K562 (cell line): ENCODE measurements around the gene RGS9BP. TPM values are rescaled to one million over a fixed set of nuclear protein-coding genes. Genes with fewer than 3 reads are reported as not detected.

Experiments used
- BRD4 ChIP-seq: fragments of 200-600 bp; sonication (generic); IDR thresholded peaks from 2 replicates; pipeline ENCODE4 v1.6.1; 2017; ENCODE audit warnings: inconsistent platforms
- CREM ChIP-seq: IDR thresholded peaks from 2 replicates; pipeline ENCODE4 v1.6.1; 2014; ENCODE audit warnings: antibody characterized with exemption, low read depth
- DIDO1 ChIP-seq: fragments of 450-650 bp; IDR thresholded peaks from 2 replicates; pipeline ENCODE4 v1.6.1; 2016; ENCODE audit warnings: low read depth, missing biosample characterization, missing genetic modification characterization
- DPF2 ChIP-seq: fragments of 450-650 bp; IDR thresholded peaks from 2 replicates; pipeline ENCODE4 v1.6.1; 2016
- FOXK2 ChIP-seq, 2 experiments: fragments of 450-650 bp; IDR thresholded peaks in 1 of 2; conservative IDR thresholded peaks in 1 of 2; 2 replicates each; pipeline ENCODE4 v1.6.1; 2016; ENCODE audit warnings: low read depth in 2 of 2, mild to moderate bottlenecking in 1 of 2
- GABPB1 ChIP-seq: sonication (generic); formaldehyde crosslinking; IDR thresholded peaks from 2 replicates; pipeline ENCODE4 v1.8.0; 2022; ENCODE audit warnings: mild to moderate bottlenecking, missing genetic modification reagents
- HDAC2 ChIP-seq: fragments of 450-650 bp; IDR thresholded peaks from 2 replicates; pipeline ENCODE4 v1.6.1; 2016; ENCODE audit warnings: mild to moderate bottlenecking
- HNRNPLL ChIP-seq: fragments of 200-400 bp; formaldehyde crosslinking; IDR thresholded peaks from 2 replicates; pipeline ENCODE4 v1.6.1; 2017; ENCODE audit warnings: low read length, low read depth, mild to moderate bottlenecking; ENCODE audit not compliant: poor library complexity, severe bottlenecking
- MTA1 ChIP-seq: fragments of 450-650 bp; IDR thresholded peaks from 2 replicates; pipeline ENCODE4 v1.6.1; 2017; ENCODE audit warnings: borderline replicate concordance
- RB1 ChIP-seq: fragments of 450-650 bp; IDR thresholded peaks from 2 replicates; pipeline ENCODE4 v1.6.1; 2017; ENCODE audit warnings: low read depth, mild to moderate bottlenecking
- SIN3A ChIP-seq, 2 experiments: fragments of 150-350 bp in 1 of 2; IDR thresholded peaks; 2 replicates each; pipeline ENCODE4 v1.6.1; 2011 to 2016; ENCODE audit warnings: borderline replicate concordance in 2 of 2, low read depth in 2 of 2, low read length in 2 of 2, mild to moderate bottlenecking in 2 of 2, moderate library complexity in 2 of 2; ENCODE audit not compliant: control insufficient read depth in 1 of 2
- STAT5B ChIP-seq: fragments of 250-450 bp; sonication (Bioruptor Pico); IDR thresholded peaks from 2 replicates; pipeline ENCODE4 v1.8.0; 2021; ENCODE audit warnings: mild to moderate bottlenecking, inconsistent platforms
- STAT6 ChIP-seq: sonication (generic); formaldehyde crosslinking; IDR thresholded peaks from 2 replicates; pipeline ENCODE4 v1.8.1; 2023; ENCODE audit warnings: mild to moderate bottlenecking, missing genetic modification reagents
- SUPT5H ChIP-seq: fragments of 450-650 bp; IDR thresholded peaks from 2 replicates; pipeline ENCODE4 v1.6.1; 2016
- TAF1 ChIP-seq: IDR thresholded peaks from 2 replicates; pipeline ENCODE4 v1.6.1; 2011; ENCODE audit warnings: mild to moderate bottlenecking, low read length, moderate library complexity; ENCODE audit not compliant: insufficient read depth, control insufficient read depth, severe bottlenecking; ENCODE audit errors: extremely low read depth
- TAF15 ChIP-seq: fragments of 200-400 bp; formaldehyde crosslinking; IDR thresholded peaks from 2 replicates; pipeline ENCODE4 v1.6.1; 2017; ENCODE audit warnings: mild to moderate bottlenecking, low read depth, low read length, moderate library complexity
- TAF7 ChIP-seq: fragments of 450-650 bp; IDR thresholded peaks from 2 replicates; pipeline ENCODE4 v1.6.1; 2016; ENCODE audit warnings: missing genetic modification characterization, missing compliant biosample characterization
- TBP ChIP-seq: optimal IDR thresholded peaks from 2 replicates; pipeline ENCODE3; 2011; ENCODE audit warnings: low read depth, low read length, improper control_type of control experiment
- TEAD1 ChIP-seq, 2 experiments: fragments of 450-650 bp in 1 of 2; sonication (generic) in 1 of 2; formaldehyde crosslinking; IDR thresholded peaks; 2 replicates each; pipeline versions ENCODE4 v1.4.0 to v1.8.0; 2020 to 2022; ENCODE audit warnings: mild to moderate bottlenecking in 2 of 2, missing genetic modification reagents in 1 of 2
- TOE1 ChIP-seq, 2 experiments: fragments of 450-650 bp in 1 of 2; sonication (generic) in 1 of 2; formaldehyde crosslinking in 1 of 2; IDR thresholded peaks; 2 replicates each; pipeline versions ENCODE4 v1.7.1 to v1.8.0; 2016 to 2022; ENCODE audit warnings: borderline replicate concordance in 2 of 2, mild to moderate bottlenecking in 2 of 2, antibody characterized with exemption in 1 of 2, inconsistent platforms in 1 of 2, low read depth in 1 of 2, missing genetic modification reagents in 1 of 2, moderate library complexity in 1 of 2
- ZBED1 ChIP-seq: IDR thresholded peaks from 2 replicates; pipeline ENCODE4 v1.6.1; 2014
- ZC3H4 ChIP-seq: sonication (generic); formaldehyde crosslinking; IDR thresholded peaks from 2 replicates; pipeline ENCODE4 v1.9.0; 2021; ENCODE audit warnings: missing genetic modification reagents, borderline replicate concordance
- ZNF263 ChIP-seq: sonication (generic); formaldehyde crosslinking; IDR thresholded peaks from 2 replicates; pipeline ENCODE4 v1.8.0; 2022; ENCODE audit warnings: mild to moderate bottlenecking, missing genetic modification reagents, borderline replicate concordance
- ZNF316 ChIP-seq: fragments of 450-650 bp; IDR thresholded peaks from 2 replicates; pipeline ENCODE4 v1.6.1; 2016
- ZNF41 ChIP-seq: fragments of 250-450 bp; sonication (Bioruptor Pico); conservative IDR thresholded peaks from 2 replicates; pipeline ENCODE4 v1.4.0; 2020; ENCODE audit warnings: mild to moderate bottlenecking
- polyA plus RNA-seq, 8 experiments: library from polyadenylated mRNA; depleted of rRNA in 4 of 8; stranded (reverse) in 5 of 8; unstranded in 3 of 8; fragments of >200 nt; fragmentation: Nextera tagmentation in 2 of 8; fragmentation: Illumina TruSeq in 1 of 8; extraction: Ambion mirVana in 2 of 8; extraction: Trizol in 1 of 8; gene quantifications; 2 replicates each; pipeline versions ENCODE4 v1.2.1 to v1.2.3, GENCODE V29; 2011 to 2014; ENCODE audit warnings: inconsistent platforms in 1 of 8, missing spikeins in 1 of 8
- total RNA-seq, 7 experiments: library from RNA; depleted of rRNA in 6 of 7; stranded (reverse); fragments of >200 nt in 6 of 7; fragmentation: Illumina TruSeq in 2 of 7; extraction: Trizol in 2 of 7; gene quantifications; 2 replicates each; pipeline versions ENCODE4 v1.2.1 to v1.2.3, GENCODE V29; 2011 to 2021; ENCODE audit warnings: low replicate concordance in 1 of 7
- TF ChIP-seq, protein P1 (sequence below), 2 experiments: IDR thresholded peaks; 2 replicates each; pipeline ENCODE4 v1.6.1; 2011; ENCODE audit warnings: borderline replicate concordance in 1 of 2, control low read depth in 1 of 2, low read depth in 1 of 2, low read length in 1 of 2, mild to moderate bottlenecking in 1 of 2, mixed read lengths in 1 of 2, moderate library complexity in 1 of 2; ENCODE audit not compliant: insufficient read depth in 1 of 2, insufficient read length in 1 of 2, poor library complexity in 1 of 2, severe bottlenecking in 1 of 2; ENCODE audit errors: extremely low read depth in 1 of 2

RGS9BP gene
- total and polyA plus RNA-seq, 9 of the 15 experiments (the other 6 are each of a cell fraction or from before 2014, with no cell fraction given), result 0.03 to 1.3 (median 0.49) TPM

- TF ChIP-seq SIN3A (IDR thresholded peaks at IDR 0.05; ENCODE audit: borderline replicate concordance in 2 of 2, control insufficient read depth in 1 of 2, low read depth in 2 of 2, low read length in 2 of 2), result peak in 1 of 2 experiments; percentile 71; a peak in 1 of 4 replicates
- TF ChIP-seq SUPT5H, result peak; percentile 77
- no peak for TF ChIP-seq BRD4
- no peak for TF ChIP-seq TAF15
- peak; percentile 10 for TF ChIP-seq HNRNPLL
- TF ChIP-seq DPF2, result peak; percentile 57
- no peak for TF ChIP-seq TAF7 (tag)
- TF ChIP-seq TBP, result peak; percentile 89
- no peak for TF ChIP-seq STAT5B
- TF ChIP-seq ZNF316, result no peak
- TF ChIP-seq TOE1 (IDR thresholded peaks at IDR 0.05; ENCODE audit: borderline replicate concordance), result peak; percentile 52; the same call in 1 of the 2 replicates
- no peak for TF ChIP-seq TOE1 (CRISPR knock-in tag; IDR thresholded peaks at IDR 0.05; ENCODE audit: borderline replicate concordance, low read depth)
- TF ChIP-seq FOXK2 (conservative IDR thresholded peaks at IDR 0.05 in 1 of 2, IDR thresholded peaks at IDR 0.05 in 1 of 2; ENCODE audit: low read depth in 2 of 2), result peak in 1 of 2 experiments; percentile 23; a peak in 1 of 4 replicates
- TF ChIP-seq RB1, result 0 out of 2 replicates have a peak, but pooled peaks have one; percentile 52
- peak; percentile 41; the same call in 1 of the 2 replicates for TF ChIP-seq GABPB1 (CRISPR knock-in tag)
- no peak for TF ChIP-seq ZNF41
- TF ChIP-seq MTA1, result no peak; the same call in 1 of the 2 replicates
- peak; percentile 77 for TF ChIP-seq HDAC2
- TF ChIP-seq CREM, result peak; percentile 77
- peak in 1 of 2 experiments; percentile 23; a peak in 2 of 4 replicates for TF ChIP-seq TEAD1 (CRISPR knock-in tag; IDR thresholded peaks at IDR 0.05)
- TF ChIP-seq ZBED1, result peak; percentile 69; the same call in 1 of the 2 replicates
- no peak; the same call in 1 of the 2 replicates for TF ChIP-seq DIDO1 (tag)
- TF ChIP-seq, protein P1, sequence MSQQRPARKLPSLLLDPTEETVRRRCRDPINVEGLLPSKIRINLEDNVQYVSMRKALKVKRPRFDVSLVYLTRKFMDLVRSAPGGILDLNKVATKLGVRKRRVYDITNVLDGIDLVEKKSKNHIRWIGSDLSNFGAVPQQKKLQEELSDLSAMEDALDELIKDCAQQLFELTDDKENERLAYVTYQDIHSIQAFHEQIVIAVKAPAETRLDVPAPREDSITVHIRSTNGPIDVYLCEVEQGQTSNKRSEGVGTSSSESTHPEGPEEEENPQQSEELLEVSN (IDR thresholded peaks at IDR 0.05; ENCODE audit: borderline replicate concordance in 1 of 2, extremely low read depth in 1 of 2, insufficient read depth in 1 of 2, insufficient read length in 1 of 2, low read depth in 1 of 2, low read length in 1 of 2, poor library complexity in 1 of 2, severe bottlenecking in 1 of 2), result peak; percentile 58 to 78
- TF ChIP-seq ZC3H4 (CRISPR knock-in tag), result no peak
- TF ChIP-seq ZNF263, result 0 out of 2 replicates have a peak, but pooled peaks have one; percentile 22
- 0 out of 2 replicates have a peak, but pooled peaks have one; percentile 75 for TF ChIP-seq STAT6
- TF ChIP-seq TAF1, result peak; percentile 67
These were observed 15.8 kb downstream of the RGS9BP start, which contains the start of gene NUDT19 (continued) for GRCh38 chr19:32691291-32691951.
